GM12878 (cell line): Measurements from ENCODE around the gene POLR1H. TPM values are rescaled to one million over a fixed set of nuclear protein-coding genes. Genes with fewer than 3 reads are reported as not detected.
A peak's percentile ranks its signal among the peaks of the same experiment; 100 is the strongest.

Experiments used
- ATAC-seq: fragments of 200-7000 bp; cut with Tn5 transposase; 3 replicates; pipeline ENCODE4 v1.9.1; 2020; ENCODE audit warnings: mild to moderate bottlenecking, moderate library complexity
- BruUV-seq: library from RNA; stranded (reverse); fragments of 400-500 nt; replicated peaks from 2 replicates; lab custom pipeline; 2021; lab: Mats Ljungman, UMichigan
- CTCF ChIA-PET: fragments of 300-600 bp; sonication (Branson Sonifier 250); formaldehyde crosslinking; extraction: SDS; loops from one replicate; lab custom pipeline; 2021; ENCODE audit warnings: inconsistent platforms; lab: Yijun Ruan, JAX
- POLR2A ChIA-PET: fragments of 350-600 bp; formaldehyde crosslinking; extraction: SDS; loops from one replicate; lab custom pipeline; 2021; ENCODE audit warnings: inconsistent platforms; lab: Charles Lee
- RAD21 ChIA-PET: fragments of 300-600 bp; sonication (Branson Sonifier 250); formaldehyde crosslinking; loops from one replicate; lab custom pipeline; 2023; ENCODE audit warnings: antibody characterized with exemption; ENCODE audit not compliant: unreplicated experiment; lab: Charles Lee
- SMC1A ChIA-PET: fragments of 300-600 bp; sonication (Branson Sonifier 250); formaldehyde crosslinking; loops from one replicate; lab custom pipeline; 2023; ENCODE audit not compliant: unreplicated experiment, uncharacterized antibody; lab: Charles Lee
- DNase-seq: peaks from one replicate; pipeline ENCODE4 v3.0.0-alpha.2; 2011; ENCODE audit warnings: low read depth, low spot score
- FAIRE-seq: peaks from 3 replicates; lab custom pipeline; 2011; peaks lifted over from hg19 to GRCh38; lab: Jason Lieb, UNC
- H2AFZ ChIP-seq: 2 replicates; pipeline ENCODE4 v1.6.0; 2011; ENCODE audit warnings: low read depth, low read length, control low read depth; ENCODE audit not compliant: control insufficient read depth
- H3K27ac ChIP-seq: 2 replicates; pipeline ENCODE4 v1.5.1; 2011; ENCODE audit warnings: control low read depth; ENCODE audit not compliant: control insufficient read depth, insufficient read depth
- H3K27me3 ChIP-seq, 2 experiments: replicated peaks in 1 of 2; 2 replicates each; pipeline versions ENCODE4 v1.6.0 to v1.6.1; 2011; ENCODE audit warnings: low read length in 1 of 2; ENCODE audit not compliant: control insufficient read depth in 2 of 2, insufficient read depth in 2 of 2
- H3K36me3 ChIP-seq, 2 experiments: 2 replicates each; pipeline ENCODE4 v1.5.1; 2011; ENCODE audit warnings: low read length in 1 of 2; ENCODE audit not compliant: control insufficient read depth in 2 of 2, insufficient read depth in 2 of 2
- H3K4me1 ChIP-seq: 2 replicates; pipeline ENCODE4 v1.6.1; 2011; ENCODE audit warnings: mild to moderate bottlenecking, low read length, moderate library complexity, mixed read lengths; ENCODE audit not compliant: control insufficient read depth, insufficient read depth
- H3K4me2 ChIP-seq: 2 replicates; pipeline ENCODE4 v1.6.0; 2011; ENCODE audit warnings: control low read depth; ENCODE audit not compliant: control insufficient read depth, insufficient read depth
- H3K4me3 ChIP-seq: fragments of 200-600 bp; sonication (generic); 2 replicates; pipeline ENCODE4 v1.5.1; 2016
- H3K79me2 ChIP-seq: 2 replicates; pipeline ENCODE4 v1.6.0; 2011; ENCODE audit warnings: low read length; ENCODE audit not compliant: control insufficient read depth, insufficient read depth
- H3K9ac ChIP-seq: 2 replicates; pipeline ENCODE4 v1.8.0; 2011; ENCODE audit warnings: low read length, control low read depth, mixed read lengths; ENCODE audit not compliant: control insufficient read depth, insufficient read depth
- H3K9me3 ChIP-seq: replicated peaks from 3 replicates; pipeline ENCODE4 v1.5.1; 2011; ENCODE audit warnings: mild to moderate bottlenecking, low read length; ENCODE audit not compliant: control insufficient read depth, insufficient read depth
- H4K20me1 ChIP-seq: 2 replicates; pipeline ENCODE4 v1.6.0; 2011; ENCODE audit not compliant: control insufficient read depth, insufficient read depth
- ASH2L ChIP-seq: fragments of 300-600, 200-600 bp; sonication (generic); IDR thresholded peaks from 2 replicates; pipeline ENCODE4 v1.6.1; 2017; ENCODE audit warnings: low read depth, mild to moderate bottlenecking, borderline replicate concordance
- HDAC2 ChIP-seq: fragments of 200-600 bp; sonication (generic); IDR thresholded peaks from 2 replicates; pipeline ENCODE4 v1.6.1; 2017
- HDGF ChIP-seq: fragments of 450-650 bp; IDR thresholded peaks from 2 replicates; pipeline ENCODE4 v1.6.1; 2016; ENCODE audit warnings: antibody characterized with exemption
- IRF4 ChIP-seq: IDR thresholded peaks from 2 replicates; pipeline ENCODE4 v1.6.1; 2011; ENCODE audit warnings: low read depth, low read length
- KLF5 ChIP-seq: fragments of 450-650 bp; IDR thresholded peaks from 2 replicates; pipeline ENCODE4 v1.6.1; 2014; ENCODE audit warnings: mild to moderate bottlenecking; ENCODE audit not compliant: partially characterized antibody
- MEF2B ChIP-seq: fragments of 450-650 bp; IDR thresholded peaks from 2 replicates; pipeline ENCODE4 v1.6.1; 2018; ENCODE audit warnings: mild to moderate bottlenecking, moderate library complexity; ENCODE audit not compliant: partially characterized antibody, poor library complexity, severe bottlenecking
- MTA3 ChIP-seq: IDR thresholded peaks from 2 replicates; pipeline ENCODE4 v1.6.1; 2012; ENCODE audit warnings: low read length, inconsistent platforms, borderline replicate concordance
- WGBS: methylation state at CpG from one replicate; pipeline ENCODE4 v1.1.6; 2016; ENCODE audit warnings: low lambda C conversion rate; ENCODE audit not compliant: insufficient replicate concordance, insufficient coverage; ENCODE audit errors: missing lambda C conversion rate; 5-methylcytosine and 5-hydroxymethylcytosine counted together
- in situ Hi-C: fragments of 300-500 bp; cut with MboI; formaldehyde crosslinking; loops from 9 replicates; pipeline ENCODE4 v1.14.3; 2018; ENCODE audit warnings: mixed read lengths
- intact Hi-C: fragments of 100-400 bp; cut with micrococcal nuclease; formaldehyde crosslinking; loops from one replicate; pipeline ENCODE4 v1.14.2; 2022; ENCODE audit not compliant: unreplicated experiment
- polyA plus RNA-seq, 11 experiments: library from polyadenylated mRNA; depleted of rRNA in 4 of 11; unstranded in 6 of 11; stranded (reverse) in 5 of 11; fragments of >200 nt; fragmentation: Nextera tagmentation in 4 of 11; fragmentation: Illumina TruSeq in 1 of 11; extraction: Ambion mirVana in 4 of 11; extraction: Trizol in 1 of 11; gene quantifications; 1 replicate in 1 of 11; 2 replicates in 10 of 11; pipeline versions ENCODE4 v1.2.1 to v1.2.3, GENCODE V29; 2011 to 2016; ENCODE audit warnings: inconsistent platforms in 2 of 11, missing spikeins in 2 of 11, low read depth in 1 of 11
- total RNA-seq, 4 experiments: library from RNA; depleted of rRNA in 3 of 4; stranded (reverse); fragments of >200 nt in 3 of 4; fragmentation: Illumina TruSeq in 1 of 4; extraction: Trizol in 1 of 4; gene quantifications; 2 replicates each; pipeline versions ENCODE4 v1.2.1 to v1.2.3, GENCODE V29; 2013 to 2021
- TF ChIP-seq, protein P1 (sequence below): fragments of 450-650 bp; IDR thresholded peaks from 2 replicates; pipeline ENCODE4 v1.6.1; 2017; ENCODE audit warnings: mild to moderate bottlenecking
- TF ChIP-seq, protein P2 (sequence below): IDR thresholded peaks from 2 replicates; pipeline ENCODE4 v1.6.1; 2011; ENCODE audit warnings: mild to moderate bottlenecking, low read depth, low read length, moderate library complexity; ENCODE audit not compliant: insufficient replicate concordance
- TF ChIP-seq, protein P3 (sequence below): IDR thresholded peaks from 2 replicates; pipeline ENCODE4 v1.6.1; 2012; ENCODE audit warnings: mild to moderate bottlenecking, low read depth, low read length

The POLR1H gene
- total and polyA plus RNA-seq, 10 of the 15 experiments (the other 5 are each of a cell fraction or from before 2014, with no cell fraction given), result 50.6 to 160 (median 77.7) TPM

DNA sequence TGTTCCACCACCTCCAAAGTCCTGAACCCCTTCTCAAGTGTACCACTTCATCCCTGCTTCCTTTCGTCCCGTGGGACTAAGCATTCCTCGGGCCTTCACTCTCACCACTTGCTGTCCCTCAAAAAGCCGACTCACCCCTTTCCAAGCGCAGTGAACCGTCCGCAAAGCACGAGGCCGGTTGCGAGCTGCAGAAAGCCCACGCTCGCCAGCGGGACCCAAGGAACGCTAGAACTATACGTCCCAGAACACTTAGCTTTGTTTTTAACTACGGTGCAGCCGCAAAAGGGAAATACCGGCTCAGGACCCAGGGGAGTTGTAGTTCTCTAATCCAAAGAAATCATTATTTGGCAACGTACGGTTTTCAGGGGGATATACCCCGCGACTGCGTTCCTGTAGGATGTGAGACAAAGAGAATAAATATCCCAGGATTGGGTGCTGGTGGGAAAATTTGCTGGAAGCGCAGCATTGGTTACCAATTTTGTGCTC is 416 bp upstream of the POLR1H start:
- no peaks in the 10 kb centered on the region for H3K36me3 ChIP-seq
- 2% methylated on average over 24 of the region's 24 CpGs for WGBS
- H4K20me1 ChIP-seq, result no peaks in the 10 kb centered on the region
- intact Hi-C loops, result no loop called here
- no peak for DNase-seq
- peak; percentile 25 for ATAC-seq
- peak overlapping the region; percentile 84 for H3K27ac ChIP-seq
- in situ Hi-C loops, result no loop called here
- no peak for FAIRE-seq
- H3K4me3 ChIP-seq, result peak overlapping the region; percentile 99
- RAD21 ChIA-PET, result interaction anchor here (0.7 to 1.9 kb wide), 5 partner anchors 15 to 69 kb away, joined by 3 to 8 read pairs (median 4); no protein-coding TSS in a partner anchor
- BruUV-seq, result TSS peak; percentile 88
- H3K4me2 ChIP-seq, result peak overlapping the region; percentile 87
- TF ChIP-seq, protein P1, sequence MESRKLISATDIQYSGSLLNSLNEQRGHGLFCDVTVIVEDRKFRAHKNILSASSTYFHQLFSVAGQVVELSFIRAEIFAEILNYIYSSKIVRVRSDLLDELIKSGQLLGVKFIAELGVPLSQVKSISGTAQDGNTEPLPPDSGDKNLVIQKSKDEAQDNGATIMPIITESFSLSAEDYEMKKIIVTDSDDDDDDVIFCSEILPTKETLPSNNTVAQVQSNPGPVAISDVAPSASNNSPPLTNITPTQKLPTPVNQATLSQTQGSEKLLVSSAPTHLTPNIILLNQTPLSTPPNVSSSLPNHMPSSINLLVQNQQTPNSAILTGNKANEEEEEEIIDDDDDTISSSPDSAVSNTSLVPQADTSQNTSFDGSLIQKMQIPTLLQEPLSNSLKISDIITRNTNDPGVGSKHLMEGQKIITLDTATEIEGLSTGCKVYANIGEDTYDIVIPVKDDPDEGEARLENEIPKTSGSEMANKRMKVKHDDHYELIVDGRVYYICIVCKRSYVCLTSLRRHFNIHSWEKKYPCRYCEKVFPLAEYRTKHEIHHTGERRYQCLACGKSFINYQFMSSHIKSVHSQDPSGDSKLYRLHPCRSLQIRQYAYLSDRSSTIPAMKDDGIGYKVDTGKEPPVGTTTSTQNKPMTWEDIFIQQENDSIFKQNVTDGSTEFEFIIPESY, result no peak
- TF ChIP-seq IRF4, result no peak
- no peak for TF ChIP-seq ASH2L
- TF ChIP-seq MTA3, result 0 out of 2 replicates have a peak, but pooled peaks have one; percentile 88
- TF ChIP-seq HDGF, result 0 out of 2 replicates have a peak, but pooled peaks have one; percentile 41
- peak; percentile 71 for TF ChIP-seq MEF2B
- TF ChIP-seq HDAC2, result 0 out of 2 replicates have a peak, but pooled peaks have one; percentile 84
- peak; percentile 6 for TF ChIP-seq KLF5
- TF ChIP-seq, protein P2, sequence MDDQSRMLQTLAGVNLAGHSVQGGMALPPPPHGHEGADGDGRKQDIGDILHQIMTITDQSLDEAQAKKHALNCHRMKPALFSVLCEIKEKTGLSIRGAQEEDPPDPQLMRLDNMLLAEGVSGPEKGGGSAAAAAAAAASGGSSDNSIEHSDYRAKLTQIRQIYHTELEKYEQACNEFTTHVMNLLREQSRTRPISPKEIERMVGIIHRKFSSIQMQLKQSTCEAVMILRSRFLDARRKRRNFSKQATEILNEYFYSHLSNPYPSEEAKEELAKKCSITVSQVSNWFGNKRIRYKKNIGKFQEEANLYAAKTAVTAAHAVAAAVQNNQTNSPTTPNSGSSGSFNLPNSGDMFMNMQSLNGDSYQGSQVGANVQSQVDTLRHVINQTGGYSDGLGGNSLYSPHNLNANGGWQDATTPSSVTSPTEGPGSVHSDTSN, result no peak
- TF ChIP-seq, protein P3, sequence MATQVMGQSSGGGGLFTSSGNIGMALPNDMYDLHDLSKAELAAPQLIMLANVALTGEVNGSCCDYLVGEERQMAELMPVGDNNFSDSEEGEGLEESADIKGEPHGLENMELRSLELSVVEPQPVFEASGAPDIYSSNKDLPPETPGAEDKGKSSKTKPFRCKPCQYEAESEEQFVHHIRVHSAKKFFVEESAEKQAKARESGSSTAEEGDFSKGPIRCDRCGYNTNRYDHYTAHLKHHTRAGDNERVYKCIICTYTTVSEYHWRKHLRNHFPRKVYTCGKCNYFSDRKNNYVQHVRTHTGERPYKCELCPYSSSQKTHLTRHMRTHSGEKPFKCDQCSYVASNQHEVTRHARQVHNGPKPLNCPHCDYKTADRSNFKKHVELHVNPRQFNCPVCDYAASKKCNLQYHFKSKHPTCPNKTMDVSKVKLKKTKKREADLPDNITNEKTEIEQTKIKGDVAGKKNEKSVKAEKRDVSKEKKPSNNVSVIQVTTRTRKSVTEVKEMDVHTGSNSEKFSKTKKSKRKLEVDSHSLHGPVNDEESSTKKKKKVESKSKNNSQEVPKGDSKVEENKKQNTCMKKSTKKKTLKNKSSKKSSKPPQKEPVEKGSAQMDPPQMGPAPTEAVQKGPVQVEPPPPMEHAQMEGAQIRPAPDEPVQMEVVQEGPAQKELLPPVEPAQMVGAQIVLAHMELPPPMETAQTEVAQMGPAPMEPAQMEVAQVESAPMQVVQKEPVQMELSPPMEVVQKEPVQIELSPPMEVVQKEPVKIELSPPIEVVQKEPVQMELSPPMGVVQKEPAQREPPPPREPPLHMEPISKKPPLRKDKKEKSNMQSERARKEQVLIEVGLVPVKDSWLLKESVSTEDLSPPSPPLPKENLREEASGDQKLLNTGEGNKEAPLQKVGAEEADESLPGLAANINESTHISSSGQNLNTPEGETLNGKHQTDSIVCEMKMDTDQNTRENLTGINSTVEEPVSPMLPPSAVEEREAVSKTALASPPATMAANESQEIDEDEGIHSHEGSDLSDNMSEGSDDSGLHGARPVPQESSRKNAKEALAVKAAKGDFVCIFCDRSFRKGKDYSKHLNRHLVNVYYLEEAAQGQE, result no peak; the same call in 1 of the 2 replicates
- peaks cover 5% of the 10 kb centered on the region; the same call in 1 of the 2 replicates for H3K4me1 ChIP-seq
- H2AFZ ChIP-seq, result peak overlapping the region; percentile 96
- H3K9me3 ChIP-seq, result no peaks in the 10 kb centered on the region
- POLR2A ChIA-PET, result interaction anchor here (0.6 to 2.4 kb wide), 12 partner anchors 9 to 153 kb away, joined by 3 to 8 read pairs (median 4); no protein-coding TSS in a partner anchor
- peak overlapping the region; percentile 85 for H3K9ac ChIP-seq
- peaks cover 30% of the 10 kb centered on the region for H3K79me2 ChIP-seq
- CTCF ChIA-PET, result interaction anchor here (1.1 to 2.3 kb wide), 11 partner anchors 8 to 410 kb away, joined by 3 to 9 read pairs (median 5); no protein-coding TSS in a partner anchor
- H3K27me3 ChIP-seq, result no peaks in the 10 kb centered on the region
- SMC1A ChIA-PET, result interaction anchor here (0.7 to 2.3 kb wide), 9 partner anchors 15 to 212 kb away, joined by 3 to 11 read pairs (median 4); partner anchors contain the start of gene HLA-A
